DOHH2 (cell line): ENCODE results near the gene IL31.
A peak's percentile ranks its signal among the peaks of the same experiment; 100 is the strongest.

Experiments
- H3F3A ChIP-seq: fragments of 200-600 bp; sonication (generic), shearing (Covaris generic); 2 replicates; pipeline ENCODE4 v1.6.0; 2016; ENCODE audit warnings: antibody characterized with exemption, mild to moderate bottlenecking; ENCODE audit not compliant: control insufficient read depth, insufficient read depth
- H3K27ac ChIP-seq: fragments of 200-600 bp; sonication (generic); 2 replicates; pipeline ENCODE4 v1.5.1; 2014; ENCODE audit warnings: low read depth, mild to moderate bottlenecking, low read length, moderate library complexity
- H3K27me3 ChIP-seq: fragments of 200-600 bp; sonication (generic); 2 replicates; pipeline ENCODE4 v1.6.1; 2014; ENCODE audit warnings: mild to moderate bottlenecking, low read length, mixed read lengths; ENCODE audit not compliant: control insufficient read depth
- H3K36me3 ChIP-seq: fragments of 200-600 bp; sonication (generic); 2 replicates; pipeline ENCODE4 v1.6.1; 2014; ENCODE audit warnings: mild to moderate bottlenecking, low read length, moderate library complexity, mixed read lengths; ENCODE audit not compliant: control insufficient read depth
- H3K4me1 ChIP-seq: fragments of 200-600 bp; sonication (generic); 2 replicates; pipeline ENCODE4 v1.6.1; 2014; ENCODE audit warnings: mild to moderate bottlenecking, low read length, mixed read lengths; ENCODE audit not compliant: control insufficient read depth
- H3K4me2 ChIP-seq: fragments of 200-600 bp; sonication (generic); 2 replicates; pipeline ENCODE4 v1.6.0; 2014; ENCODE audit warnings: mild to moderate bottlenecking, low read length, moderate library complexity
- H3K4me3 ChIP-seq: fragments of 200-600 bp; sonication (generic); 2 replicates; pipeline ENCODE4 v1.5.1; 2014; ENCODE audit warnings: mild to moderate bottlenecking, low read length, mixed read lengths
- H3K79me2 ChIP-seq: fragments of 200-600 bp; sonication (generic); 2 replicates; pipeline ENCODE4 v1.6.1; 2014; ENCODE audit warnings: mild to moderate bottlenecking, low read length, mixed read lengths; ENCODE audit not compliant: control insufficient read depth
- H3K9me2 ChIP-seq: fragments of 200-600 bp; sonication (generic); replicated peaks from 2 replicates; pipeline ENCODE4 v1.6.1; 2014; ENCODE audit warnings: mild to moderate bottlenecking, low read length, mixed read lengths; ENCODE audit not compliant: control insufficient read depth
- H3K9me3 ChIP-seq: fragments of 200-600 bp; sonication (generic); 2 replicates; pipeline ENCODE4 v1.6.1; 2014; ENCODE audit warnings: antibody characterized with exemption, low read length, mixed read lengths; ENCODE audit not compliant: control insufficient read depth, insufficient read depth
- H4K20me1 ChIP-seq: fragments of 200-600 bp; sonication (generic); 2 replicates; pipeline ENCODE4 v1.6.0; 2014; ENCODE audit warnings: low read depth, mild to moderate bottlenecking, antibody characterized with exemption, low read length, moderate library complexity; ENCODE audit not compliant: control insufficient read depth, insufficient read depth
- CTCF ChIP-seq: fragments of 200-600 bp; sonication (generic); IDR thresholded peaks from one replicate; pipeline ENCODE4 v1.5.1; 2014; ENCODE audit warnings: antibody characterized with exemption, mild to moderate bottlenecking, low read depth, low read length; ENCODE audit not compliant: poor library complexity, severe bottlenecking
- EZH2phosphoT487 ChIP-seq: fragments of 200-600 bp; sonication (generic); IDR thresholded peaks from 2 replicates; pipeline ENCODE4 v1.6.1; 2017; ENCODE audit warnings: borderline replicate concordance, mild to moderate bottlenecking, antibody characterized with exemption, low read length, moderate library complexity, mixed read lengths

Gene IL31

GRCh38 chr12:122123051-122123760, 50.8 kb downstream of the IL31 start:
- TF ChIP-seq CTCF (peak; percentile 83), EZH2phosphoT487 (no peak)
- Histone ChIP-seq H3K27me3 (no peaks in the 10 kb centered on the region), H3K79me2 (peaks cover 55% of the 10 kb centered on the region)

More at GRCh38 chr12:122123051-122123760, 50.8 kb downstream of the IL31 start:
- no peak overlapping the region for H3K4me3 ChIP-seq
- peaks cover 26% of the 10 kb centered on the region for H3K4me1 ChIP-seq
- no peak overlapping the region for H3K27ac ChIP-seq
- H3F3A ChIP-seq = no peaks in the 10 kb centered on the region; the same call in 1 of the 2 replicates
- peaks cover 15% of the 10 kb centered on the region for H3K36me3 ChIP-seq
- H3K4me2 ChIP-seq = peak overlapping the region; percentile 36
- peaks cover 1% of the 10 kb centered on the region; the same call in 1 of the 2 replicates for H4K20me1 ChIP-seq
- no peaks in the 10 kb centered on the region for H3K9me3 ChIP-seq
- no peaks in the 10 kb centered on the region for H3K9me2 ChIP-seq
